ENCODE measurements around the gene FERMT3. TPM values are rescaled to one million over a fixed set of nuclear protein-coding genes. Genes with fewer than 3 reads are reported as not detected.

FERMT3 gene
- total RNA-seq, 2 experiments from 2014 or later, result 217 to 235 TPM

DNA sequence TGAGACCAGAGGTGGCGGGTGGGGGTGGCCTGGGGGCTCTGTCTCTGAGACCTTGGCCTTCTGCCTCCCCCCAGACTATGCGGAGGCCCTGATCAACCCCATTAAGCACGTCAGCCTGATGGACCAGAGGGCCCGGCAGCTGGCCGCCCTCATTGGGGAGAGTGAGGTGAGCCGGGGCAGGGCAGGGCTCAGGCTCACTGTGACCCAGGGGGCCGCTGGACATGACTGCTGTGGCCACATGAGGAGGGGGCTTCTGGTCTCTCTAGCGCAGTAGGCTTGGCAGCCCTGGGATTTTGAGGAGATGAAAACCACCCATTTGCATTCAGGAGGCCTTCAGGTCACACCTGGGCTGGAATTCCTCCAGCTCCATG is 57.4 kb downstream of the FERMT3 start:
- Mint-ChIP-seq H3K9me3 (no peaks in the 10 kb centered on the region), H3K4me3 (no peak overlapping the region), H3K27me3 (no peaks in the 10 kb centered on the region), H3K4me1 (peaks cover 16% of the 10 kb centered on the region), H3K36me3 (peaks cover 12% of the 10 kb centered on the region), H3K27ac (no peak overlapping the region)
- DNase-seq, result no peak

DNA sequence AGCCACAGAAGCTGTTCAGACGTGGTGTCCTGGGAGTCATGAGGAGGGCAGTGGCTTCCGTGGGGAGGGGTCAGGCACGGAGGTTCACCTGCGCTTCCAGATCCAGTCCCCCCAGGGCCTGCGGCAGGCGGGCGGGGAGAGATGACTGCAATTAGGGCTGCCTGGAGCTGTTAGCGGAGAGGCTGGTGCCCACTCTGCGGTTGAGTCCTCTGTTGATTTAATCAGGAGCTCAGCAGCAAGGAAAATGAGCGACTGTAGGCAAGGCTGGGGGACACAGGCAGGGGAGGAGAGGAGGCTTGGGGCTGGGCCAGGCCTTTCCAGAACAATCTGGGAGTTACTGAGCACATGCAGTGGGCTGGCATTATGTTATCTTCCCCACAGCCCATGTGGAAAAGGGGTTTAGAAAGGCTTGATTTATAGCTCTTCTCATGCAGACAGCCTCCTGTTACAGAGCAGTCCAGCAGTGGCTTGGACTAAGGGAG is 57.9 kb downstream of the FERMT3 start:
- Mint-ChIP-seq H3K27ac (no peak overlapping the region), H3K4me3 (no peak overlapping the region), H3K36me3 (peaks cover 12% of the 10 kb centered on the region), H3K9me3 (no peaks in the 10 kb centered on the region), H3K27me3 (no peaks in the 10 kb centered on the region), H3K4me1 (peaks cover 18% of the 10 kb centered on the region)
- DNase-seq, result no peak

DNA sequence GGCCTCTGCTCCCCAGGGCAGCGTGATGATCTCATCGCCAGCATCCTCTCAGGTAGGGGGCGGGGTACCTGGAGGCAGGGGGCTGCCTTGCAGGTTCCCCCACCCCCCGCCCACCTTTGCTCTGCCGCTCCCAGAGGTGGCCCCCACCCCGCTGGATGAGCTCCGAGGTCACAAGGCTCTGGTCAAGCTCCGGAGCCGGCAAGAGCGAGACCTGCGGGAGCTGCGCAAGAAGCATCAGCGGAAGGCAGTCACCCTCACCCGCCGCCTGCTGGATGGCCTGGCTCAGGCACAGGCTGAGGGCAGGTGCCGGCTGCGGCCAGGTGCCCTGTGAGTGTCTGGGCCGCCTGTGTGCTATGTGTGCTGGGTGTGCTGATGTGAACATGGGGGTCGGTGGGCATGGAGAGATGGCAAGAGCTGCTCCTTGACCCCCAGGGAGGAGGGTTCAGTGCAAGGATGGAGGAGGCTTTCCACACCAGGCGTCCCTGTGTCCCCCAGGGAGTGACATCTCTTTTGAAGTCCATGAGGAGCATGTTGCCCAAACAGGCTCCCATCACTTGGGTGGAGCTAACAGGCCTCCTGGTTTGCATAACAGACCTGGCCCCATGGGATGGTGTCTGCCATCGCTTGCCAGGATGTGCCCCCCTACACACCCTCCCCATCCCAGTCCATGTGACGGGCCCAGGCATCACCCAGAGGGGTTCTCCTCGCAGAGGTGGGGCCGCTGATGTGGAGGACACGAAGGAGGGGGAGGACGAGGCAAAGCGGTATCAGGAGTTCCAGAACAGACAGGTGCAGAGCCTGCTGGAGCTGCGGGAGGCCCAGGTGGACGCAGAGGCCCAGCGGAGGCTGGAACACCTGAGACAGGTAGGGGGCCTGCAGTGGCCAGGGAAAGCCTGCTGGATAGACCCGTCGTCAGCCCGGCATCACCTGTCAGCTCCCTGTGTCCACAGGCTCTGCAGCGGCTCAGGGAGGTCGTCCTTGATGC is 58.9 kb downstream of the FERMT3 start:
- H3K27ac Mint-ChIP-seq, result no peak overlapping the region
- H3K4me1 Mint-ChIP-seq, result peaks cover 9% of the 10 kb centered on the region
- H3K9me3 Mint-ChIP-seq, result no peaks in the 10 kb centered on the region
- H3K36me3 Mint-ChIP-seq, result peaks cover 11% of the 10 kb centered on the region
- no peaks in the 10 kb centered on the region for H3K27me3 Mint-ChIP-seq
- no peak for DNase-seq
- H3K4me3 Mint-ChIP-seq, result no peak overlapping the region

DNA sequence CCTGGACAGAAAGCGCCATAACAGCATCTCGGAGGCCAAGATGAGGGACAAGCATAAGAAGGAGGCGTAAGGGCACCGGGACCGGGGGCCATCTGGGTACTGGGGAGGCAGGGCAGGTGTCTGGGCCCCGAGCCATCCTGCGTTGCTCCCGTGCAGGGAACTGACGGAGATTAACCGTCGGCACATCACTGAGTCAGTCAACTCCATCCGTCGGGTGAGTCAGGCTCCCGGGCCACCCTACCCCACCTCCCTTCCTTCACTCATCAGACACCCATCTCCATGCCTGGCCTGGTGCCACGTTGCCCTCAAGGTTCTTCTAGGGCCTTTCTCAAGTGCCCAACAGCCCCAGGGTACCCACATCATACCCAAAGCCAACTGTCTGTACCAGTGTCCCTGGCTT is 59.8 kb downstream of the FERMT3 start:
- Mint-ChIP-seq H3K9me3 (no peaks in the 10 kb centered on the region), H3K4me1 (peaks cover 9% of the 10 kb centered on the region), H3K36me3 (peaks cover 11% of the 10 kb centered on the region), H3K27ac (no peak overlapping the region), H3K27me3 (no peaks in the 10 kb centered on the region), H3K4me3 (no peak overlapping the region)
- no peak for DNase-seq

DNA sequence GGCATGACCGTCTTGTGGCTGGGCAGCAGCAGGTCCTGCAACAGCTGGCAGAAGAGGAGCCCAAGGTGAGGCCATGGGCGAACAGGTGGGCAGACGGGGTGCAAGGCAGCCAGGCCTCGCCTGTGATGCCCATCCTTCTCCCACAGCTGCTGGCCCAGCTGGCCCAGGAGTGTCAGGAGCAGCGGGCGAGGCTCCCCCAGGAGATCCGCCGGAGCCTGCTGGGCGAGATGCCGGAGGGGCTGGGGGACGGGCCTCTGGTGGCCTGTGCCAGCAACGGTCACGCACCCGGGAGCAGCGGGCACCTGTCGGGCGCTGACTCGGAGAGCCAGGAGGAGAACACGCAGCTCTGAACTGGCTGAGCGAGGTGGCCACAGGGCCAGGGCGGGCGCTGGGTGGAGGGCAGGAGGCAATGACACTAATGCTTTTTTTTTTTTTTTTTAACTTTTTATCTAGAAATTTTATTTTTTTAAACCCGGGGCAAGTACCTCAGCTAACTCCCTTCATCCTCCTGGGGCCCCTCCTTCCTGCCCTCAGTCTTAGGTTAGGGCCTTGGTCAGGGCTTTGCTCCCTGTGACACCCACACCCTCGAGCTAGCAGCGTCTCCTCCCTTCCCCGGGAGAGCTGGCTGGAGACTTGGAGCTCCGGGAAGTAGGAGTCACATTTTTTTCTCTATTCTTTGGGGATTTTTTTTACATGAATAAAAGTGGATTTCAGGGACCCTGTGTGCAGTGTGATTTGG is 60.9 kb downstream of the FERMT3 start:
- H3K27ac Mint-ChIP-seq, result no peak overlapping the region
- H3K9me3 Mint-ChIP-seq, result no peaks in the 10 kb centered on the region
- peaks cover 14% of the 10 kb centered on the region for H3K36me3 Mint-ChIP-seq
- H3K27me3 Mint-ChIP-seq, result no peaks in the 10 kb centered on the region
- peak overlapping the region; percentile 95 for H3K4me3 Mint-ChIP-seq
- peaks cover 14% of the 10 kb centered on the region for H3K4me1 Mint-ChIP-seq
- no peak for DNase-seq

DNA sequence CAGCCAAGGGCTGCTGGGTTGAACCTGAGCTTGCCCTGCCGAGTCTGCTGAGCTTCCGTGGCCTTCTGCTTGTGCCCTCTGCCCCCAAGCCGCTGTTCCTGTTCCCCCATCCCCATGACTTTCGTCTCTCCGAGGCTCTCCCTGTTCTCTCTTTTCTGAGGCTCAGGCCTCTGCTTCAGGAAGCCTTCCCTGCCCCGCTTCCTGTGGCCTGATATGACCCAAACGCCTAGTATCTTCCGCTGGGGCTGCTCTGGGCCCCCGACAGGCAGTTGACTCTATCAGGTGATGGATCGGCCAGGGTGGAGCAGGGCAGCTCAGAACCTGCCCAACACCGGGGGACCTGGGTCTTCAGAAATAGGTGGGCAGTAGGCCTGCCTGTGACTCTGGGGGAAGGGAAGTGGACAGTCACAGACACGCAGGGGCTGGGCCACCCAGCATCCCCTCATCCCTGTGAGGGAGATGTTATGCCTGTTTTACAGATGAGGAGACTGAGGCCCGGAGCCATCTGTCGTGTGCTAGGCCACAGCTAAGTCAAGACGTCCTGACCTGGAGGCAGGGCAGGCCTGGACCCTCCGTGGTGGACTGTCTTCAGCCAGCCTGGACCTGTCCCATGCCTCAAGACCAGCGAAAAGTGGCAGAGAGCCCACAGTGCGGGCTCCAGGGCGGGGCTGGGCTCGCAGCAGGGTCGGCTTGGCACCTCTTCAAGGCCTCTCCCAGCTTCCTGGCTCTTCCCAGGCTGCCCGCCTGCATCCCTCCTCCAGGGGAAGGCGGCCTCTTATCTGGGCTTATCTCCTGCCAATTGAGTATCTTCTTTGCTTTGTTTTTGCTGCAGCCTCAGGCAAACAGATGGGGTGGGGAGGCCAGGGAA is 61.7 kb downstream of the FERMT3 start:
- Mint-ChIP-seq H3K4me3 (peak overlapping the region; percentile 95), H3K27ac (peak overlapping the region; percentile 91), H3K9me3 (no peaks in the 10 kb centered on the region), H3K27me3 (no peaks in the 10 kb centered on the region), H3K36me3 (peaks cover 14% of the 10 kb centered on the region), H3K4me1 (peaks cover 15% of the 10 kb centered on the region)
- DNase-seq, result no peak

DNA sequence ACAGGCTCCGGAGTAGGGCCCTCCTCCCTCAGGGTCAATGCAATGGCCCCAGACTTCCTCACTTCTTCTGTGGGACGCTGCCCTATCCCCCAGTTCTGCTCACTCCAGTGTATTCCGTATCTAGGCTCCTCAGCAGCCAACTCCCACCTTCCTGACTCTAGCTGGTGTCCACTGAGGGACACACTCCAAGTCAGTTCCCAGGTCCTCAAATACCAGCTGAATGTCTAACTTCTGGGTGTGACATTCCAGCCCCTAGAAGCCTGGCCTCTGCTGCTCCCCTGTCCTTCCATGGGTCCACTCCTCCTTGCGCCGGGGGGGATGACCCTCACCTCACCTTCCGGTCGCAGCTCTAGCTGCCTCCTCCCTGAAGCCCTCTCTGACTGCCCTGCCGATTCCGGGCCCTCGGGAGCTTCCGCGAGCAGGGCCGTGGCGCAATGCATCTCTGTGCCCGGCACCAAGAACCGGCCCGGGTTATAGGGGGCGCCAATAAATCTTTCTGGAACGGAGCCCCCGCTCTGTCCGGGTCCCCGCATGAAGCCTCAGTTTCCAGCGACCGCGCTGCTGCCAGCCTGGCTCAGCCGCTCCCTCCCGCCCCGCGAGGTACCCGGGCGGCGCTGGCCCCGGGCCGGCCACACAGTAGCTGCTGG is 62.5 kb downstream of the FERMT3 start:
- DNase-seq, result peak; percentile 73
- no peaks in the 10 kb centered on the region for H3K27me3 Mint-ChIP-seq
- no peaks in the 10 kb centered on the region for H3K9me3 Mint-ChIP-seq
- peaks cover 14% of the 10 kb centered on the region for H3K36me3 Mint-ChIP-seq
- peak overlapping the region; percentile 95 for H3K4me3 Mint-ChIP-seq
- H3K27ac Mint-ChIP-seq, result peak overlapping the region; percentile 91
- peaks cover 15% of the 10 kb centered on the region for H3K4me1 Mint-ChIP-seq

DNA sequence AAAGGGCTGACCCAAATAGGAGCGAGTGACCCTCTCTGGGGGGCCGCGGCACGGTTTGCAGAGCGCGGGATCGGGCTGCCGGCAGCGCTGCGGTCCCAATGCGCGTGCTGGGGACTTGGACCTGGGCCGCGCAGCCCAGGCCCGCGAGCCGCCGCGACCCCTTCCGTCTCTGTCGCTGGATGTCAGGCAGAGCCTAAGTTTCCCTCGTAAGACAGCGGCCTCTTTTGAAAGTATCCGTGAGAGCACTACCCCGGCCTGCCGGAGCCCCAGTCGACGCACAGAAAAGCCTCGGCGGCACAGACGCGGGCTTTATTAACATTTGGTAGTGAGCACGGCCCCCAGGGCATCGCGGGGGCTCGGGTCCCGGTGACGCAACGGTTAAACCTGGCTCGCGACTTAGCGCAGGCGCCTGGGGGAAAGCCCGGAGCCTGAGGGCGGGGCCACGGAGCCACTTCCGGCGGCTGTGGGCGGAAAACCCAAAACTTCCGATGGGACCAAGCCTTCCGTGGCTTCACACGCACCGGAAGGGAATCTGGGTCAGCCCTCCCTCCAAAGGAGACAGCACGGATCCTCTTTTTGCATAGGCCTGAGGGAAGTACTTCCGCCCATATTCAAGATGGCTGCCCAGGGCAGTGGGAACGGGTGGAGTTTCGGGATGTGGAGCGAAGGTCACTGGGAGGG is 63.2 kb downstream of the FERMT3 start:
- peaks cover 15% of the 10 kb centered on the region for H3K4me1 Mint-ChIP-seq
- no peaks in the 10 kb centered on the region for H3K9me3 Mint-ChIP-seq
- peak overlapping the region; percentile 95 for H3K4me3 Mint-ChIP-seq
- H3K27me3 Mint-ChIP-seq, result no peaks in the 10 kb centered on the region
- DNase-seq, result peak; percentile 98
- peak overlapping the region; percentile 91 for H3K27ac Mint-ChIP-seq
- H3K36me3 Mint-ChIP-seq, result peaks cover 14% of the 10 kb centered on the region

Other genes with a start within 250 kb of the FERMT3 start
- gene COX8A, start 232.1 kb upstream of the FERMT3 start, total RNA-seq, result 100 to 1,000 TPM; 450 to 466 TPM
- 10 to 100 TPM; 70.5 to 72.0 TPM for gene OTUB1, start 220.3 kb upstream of the FERMT3 start, total RNA-seq
- not detected for gene FLRT1, start 170.8 kb upstream of the FERMT3 start, total RNA-seq
- 10 to 100 TPM; 27.6 to 29.6 TPM for gene MACROD1, start 40.6 kb upstream of the FERMT3 start, total RNA-seq
- gene STIP1, start 20.6 kb upstream of the FERMT3 start, total RNA-seq, result 100 to 1,000 TPM; 373 to 379 TPM
- 10 to 100 TPM; 24.1 to 24.4 TPM for gene TRPT1, start 19.5 kb downstream of the FERMT3 start, total RNA-seq
- 10 to 100 TPM; 58.4 to 69.6 TPM for gene NUDT22, start 19.6 kb downstream of the FERMT3 start, total RNA-seq
- 10 to 100 TPM; 16.5 to 17.7 TPM for gene DNAJC4, start 23.8 kb downstream of the FERMT3 start, total RNA-seq
- 10 to 100 TPM; 84.7 to 85.8 TPM for gene VEGFB, start 27.9 kb downstream of the FERMT3 start, total RNA-seq
- 10 to 100 TPM; 21.9 to 22.8 TPM for gene FKBP2, start 34.4 kb downstream of the FERMT3 start, total RNA-seq
- 100 to 1,000 TPM; 332 to 336 TPM for gene PPP1R14B, start 40.2 kb downstream of the FERMT3 start, total RNA-seq
- gene PLCB3, start 44.8 kb downstream of the FERMT3 start, total RNA-seq, result 1 to 10 TPM; 7.3 to 7.4 TPM
- 10 to 100 TPM; 23.5 to 24.2 TPM for gene BAD, start 77.9 kb downstream of the FERMT3 start, total RNA-seq
- 10 to 100 TPM; 32.5 to 35.7 TPM for gene GPR137, start 79.1 kb downstream of the FERMT3 start, total RNA-seq
- not detected for gene KCNK4, start 84.6 kb downstream of the FERMT3 start, total RNA-seq
- not detected for gene CATSPERZ, start 93.6 kb downstream of the FERMT3 start, total RNA-seq
- 10 to 100 TPM; 46.5 to 46.9 TPM for gene ESRRA, start 98.8 kb downstream of the FERMT3 start, total RNA-seq
- 100 to 1,000 TPM; 235 to 248 TPM for gene TRMT112, start 110.8 kb downstream of the FERMT3 start, total RNA-seq
- 100 to 1,000 TPM; 111 to 116 TPM for gene PRDX5, start 111.4 kb downstream of the FERMT3 start, total RNA-seq
- gene CCDC88B, start 133.5 kb downstream of the FERMT3 start, total RNA-seq, result 10 to 100 TPM; 73.5 to 74.5 TPM
- gene RPS6KA4, start 152.4 kb downstream of the FERMT3 start, total RNA-seq, result 10 to 100 TPM; 20.3 to 24.5 TPM